HG03280 (cell line): ENCODE data around the gene AOPEP.

Source experiments
- ATAC-seq: cut with Tn5 transposase; IDR thresholded peaks from one replicate; pipeline ENCODE4 v1.9.1; 2021; ENCODE audit warnings: mild to moderate bottlenecking, moderate library complexity; ENCODE audit not compliant: unreplicated experiment

The AOPEP gene

GRCh38 chr9:94726495-94727191 is at the start of gene AOPEP:
Gene AOPEP, plus strand, starts transcription at chr9:94726699. Its CDS starts 33,085 bp downstream, at chr9:94759784.
- peak; percentile 96 for ATAC-seq

GRCh38 chr9:94677929-94678328 is 48.6 kb upstream of the AOPEP start:
- ATAC-seq: no peak

GRCh38 chr9:94679587-94679986 is 46.9 kb upstream of the AOPEP start:
- ATAC-seq: no peak

- ATAC-seq: no peak
These were observed 46.5 kb upstream of the AOPEP start for GRCh38 chr9:94680020-94680419.

- ATAC-seq: no peak
These were observed 45.9 kb upstream of the AOPEP start for GRCh38 chr9:94680621-94681020.

- ATAC-seq: no peak
These were observed 45.0 kb upstream of the AOPEP start for GRCh38 chr9:94681508-94681907.

GRCh38 chr9:94685359-94685758 is 41.1 kb upstream of the AOPEP start:
- ATAC-seq: no peak

GRCh38 chr9:94687451-94687850 is 39.0 kb upstream of the AOPEP start:
- no peak for ATAC-seq

GRCh38 chr9:94690344-94690743 is 36.2 kb upstream of the AOPEP start:
- no peak for ATAC-seq

- ATAC-seq: no peak
These were observed 33.9 kb upstream of the AOPEP start for GRCh38 chr9:94692601-94693000.

GRCh38 chr9:94693485-94694204 is 32.9 kb upstream of the AOPEP start:
- ATAC-seq: no peak

- no peak for ATAC-seq
These were observed 30.0 kb upstream of the AOPEP start for GRCh38 chr9:94696545-94696944.

- ATAC-seq: no peak
These were observed 28.4 kb upstream of the AOPEP start for GRCh38 chr9:94697972-94698581.

- ATAC-seq: no peak
These were observed 26.7 kb upstream of the AOPEP start for GRCh38 chr9:94699715-94700373.

GRCh38 chr9:94700445-94700844 is 26.1 kb upstream of the AOPEP start:
- no peak for ATAC-seq

GRCh38 chr9:94703488-94704140 is 22.9 kb upstream of the AOPEP start:
- ATAC-seq: no peak

- no peak for ATAC-seq
These were observed 21.3 kb upstream of the AOPEP start for GRCh38 chr9:94705162-94705702.

- ATAC-seq: no peak
These were observed 19.6 kb upstream of the AOPEP start for GRCh38 chr9:94706922-94707321.

GRCh38 chr9:94713436-94714215 is 12.9 kb upstream of the AOPEP start:
- no peak for ATAC-seq

- ATAC-seq: no peak
These were observed 12.0 kb upstream of the AOPEP start for GRCh38 chr9:94714494-94714893.
